Measurements from ENCODE around the gene PYGM. TPM values are rescaled to one million over a fixed set of nuclear protein-coding genes. Genes with fewer than 3 reads are reported as not detected.

The PYGM gene
- total RNA-seq, 1 experiment from 2014 or later, result 0.45 TPM

DNA sequence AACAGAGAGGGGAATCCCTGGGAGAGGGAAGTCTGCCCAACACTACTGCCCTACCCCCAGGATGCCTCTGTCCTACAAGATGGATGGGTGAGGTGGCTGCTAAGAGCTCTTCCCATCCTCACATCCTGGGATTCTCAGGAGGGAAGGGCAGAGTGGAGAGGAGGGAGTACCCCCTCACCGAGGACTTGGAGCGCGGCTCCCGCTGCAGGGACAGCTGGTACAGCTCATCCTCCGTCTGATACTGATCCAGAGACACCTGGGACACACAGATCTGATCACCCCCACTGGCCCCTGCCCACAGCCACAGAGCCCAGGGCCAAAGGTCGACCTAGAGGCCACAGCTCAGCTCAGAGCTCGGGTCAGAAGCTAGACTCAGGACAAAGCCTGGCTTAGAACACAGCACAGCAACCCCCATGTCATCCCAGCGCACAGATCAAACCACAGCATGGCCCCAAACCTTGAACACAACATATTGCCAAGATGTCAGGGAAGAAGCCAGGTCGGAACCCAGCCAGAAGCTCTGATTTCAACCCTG lies 24.0 kb downstream of the PYGM start:
- Histone ChIP-seq H3K4me1 (replicated peaks) (peaks cover 8% of the 10 kb centered on the region), H3K27me3 (replicated peaks) (peaks cover 10% of the 10 kb centered on the region), H3K27ac (no peak overlapping the region), H3K36me3 (no peaks in the 10 kb centered on the region), H3K4me3 (no peak overlapping the region), H3K9me3 (replicated peaks) (peaks cover 5% of the 10 kb centered on the region; the same call in 1 of the 2 replicates)
- DNase-seq (ENCODE audit: low read depth in 1 of 2, low spot score in 2 of 2), result no peak

DNA sequence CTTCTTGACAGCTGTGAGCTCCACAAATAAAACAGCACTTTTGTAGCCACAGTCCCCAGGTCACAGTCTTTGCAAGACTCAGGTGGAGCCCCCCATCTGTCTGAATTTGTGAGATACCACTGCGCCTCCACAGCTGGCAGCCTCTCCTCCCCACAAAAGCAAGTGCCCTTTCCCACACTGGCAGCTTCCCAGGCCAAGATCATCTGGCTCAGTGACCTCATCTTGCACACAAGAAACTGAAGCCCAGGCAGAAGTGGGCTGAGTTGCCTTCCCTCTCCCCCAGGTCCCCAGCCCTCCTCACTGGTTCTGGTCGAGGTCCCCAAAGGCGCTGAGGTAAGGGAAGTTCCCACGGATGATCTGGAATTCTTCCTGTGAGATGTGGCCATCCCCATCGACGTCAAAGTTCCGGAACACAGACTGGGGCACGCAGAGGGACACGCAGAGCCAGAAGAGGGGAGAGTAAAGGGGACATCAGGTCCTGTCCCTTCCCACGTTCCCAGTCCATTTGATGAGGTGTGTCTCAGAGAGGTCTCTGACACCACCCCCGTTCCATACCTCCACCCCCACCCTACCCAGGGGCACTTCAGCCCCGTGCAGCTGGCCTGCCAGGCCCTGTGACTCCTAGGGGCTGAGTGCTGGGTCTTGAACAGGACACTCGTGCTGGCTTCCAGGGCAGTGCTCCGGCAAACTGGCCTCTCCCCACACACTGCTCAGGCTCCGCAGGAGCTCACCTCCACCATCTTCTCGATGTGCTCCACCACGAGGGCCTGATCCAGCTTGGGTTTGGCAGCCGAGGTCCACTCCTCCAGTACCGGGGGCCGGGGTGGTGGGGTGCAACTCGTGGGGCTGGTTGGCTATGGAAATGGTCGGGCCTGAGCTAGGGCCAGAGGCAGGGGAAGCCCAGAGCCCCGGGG lies 24.7 kb downstream of the PYGM start:
- Histone ChIP-seq H3K36me3 (no peaks in the 10 kb centered on the region), H3K9me3 (replicated peaks) (peaks cover 5% of the 10 kb centered on the region; the same call in 1 of the 2 replicates), H3K4me1 (replicated peaks) (peaks cover 8% of the 10 kb centered on the region), H3K27me3 (replicated peaks) (peaks cover 15% of the 10 kb centered on the region), H3K4me3 (no peak overlapping the region), H3K27ac (no peak overlapping the region)
- no peak for DNase-seq (ENCODE audit: low read depth in 1 of 2, low spot score in 2 of 2)

DNA sequence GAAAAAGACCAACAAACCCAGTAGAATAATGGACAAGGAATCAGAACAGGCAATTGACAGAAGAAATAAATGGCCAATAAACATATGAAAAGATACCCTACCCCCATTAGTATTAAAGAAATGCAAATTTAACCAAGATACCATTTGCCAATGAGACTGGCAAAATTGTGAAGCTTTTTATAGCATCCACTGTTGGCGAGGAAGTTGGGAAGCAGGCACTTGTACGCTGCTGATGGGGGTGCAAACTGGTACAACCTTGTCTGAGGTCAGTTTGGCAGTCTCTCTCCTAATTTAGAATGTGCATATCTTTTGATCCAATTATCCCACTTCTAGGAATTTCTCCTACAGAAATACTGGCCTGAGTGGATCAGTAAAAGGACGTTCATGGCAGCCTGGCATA lies 28.2 kb downstream of the PYGM start:
- no peak overlapping the region for H3K4me3 ChIP-seq
- DNase-seq (ENCODE audit: low read depth in 1 of 2, low spot score in 2 of 2), result no peak
- H3K4me1 ChIP-seq (replicated peaks), result no peaks in the 10 kb centered on the region
- H3K36me3 ChIP-seq, result no peaks in the 10 kb centered on the region
- peaks cover 5% of the 10 kb centered on the region; the same call in 1 of the 2 replicates for H3K9me3 ChIP-seq (replicated peaks)
- H3K27ac ChIP-seq, result no peak overlapping the region
- peaks cover 22% of the 10 kb centered on the region for H3K27me3 ChIP-seq (replicated peaks)

DNA sequence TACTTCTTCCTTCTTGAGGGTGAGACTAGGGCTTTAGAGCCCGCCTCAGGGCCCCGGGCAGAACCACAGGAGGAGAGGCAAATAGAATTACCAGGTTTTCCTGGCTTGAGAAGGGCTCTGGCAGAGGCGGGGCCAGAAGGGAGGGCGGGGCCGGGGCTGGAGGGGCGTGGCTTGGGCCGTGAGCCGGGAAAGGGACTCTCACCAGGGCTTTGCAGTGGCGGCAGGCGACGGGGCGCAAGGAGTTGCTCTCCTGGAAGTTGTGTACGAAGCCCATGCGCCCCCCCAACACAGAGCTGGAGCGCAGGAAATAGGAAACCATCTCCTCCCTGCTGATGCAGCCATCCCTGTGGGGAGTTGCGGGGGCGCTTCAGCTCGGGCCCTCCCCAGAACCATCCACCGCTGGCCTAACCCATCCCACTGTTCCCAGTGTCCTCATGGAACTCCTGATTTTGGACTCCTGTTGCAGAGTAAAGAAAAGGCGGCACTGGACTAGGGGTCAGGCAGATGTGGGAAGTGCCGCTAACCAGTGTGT lies 29.9 kb downstream of the PYGM start:
- Histone ChIP-seq H3K9me3 (replicated peaks) (peaks cover 5% of the 10 kb centered on the region; the same call in 1 of the 2 replicates), H3K4me1 (replicated peaks) (no peaks in the 10 kb centered on the region), H3K27me3 (replicated peaks) (peaks cover 36% of the 10 kb centered on the region), H3K4me3 (no peak overlapping the region), H3K36me3 (no peaks in the 10 kb centered on the region), H3K27ac (no peak overlapping the region)
- DNase-seq (ENCODE audit: low read depth in 1 of 2, low spot score in 2 of 2), result no peak

DNA sequence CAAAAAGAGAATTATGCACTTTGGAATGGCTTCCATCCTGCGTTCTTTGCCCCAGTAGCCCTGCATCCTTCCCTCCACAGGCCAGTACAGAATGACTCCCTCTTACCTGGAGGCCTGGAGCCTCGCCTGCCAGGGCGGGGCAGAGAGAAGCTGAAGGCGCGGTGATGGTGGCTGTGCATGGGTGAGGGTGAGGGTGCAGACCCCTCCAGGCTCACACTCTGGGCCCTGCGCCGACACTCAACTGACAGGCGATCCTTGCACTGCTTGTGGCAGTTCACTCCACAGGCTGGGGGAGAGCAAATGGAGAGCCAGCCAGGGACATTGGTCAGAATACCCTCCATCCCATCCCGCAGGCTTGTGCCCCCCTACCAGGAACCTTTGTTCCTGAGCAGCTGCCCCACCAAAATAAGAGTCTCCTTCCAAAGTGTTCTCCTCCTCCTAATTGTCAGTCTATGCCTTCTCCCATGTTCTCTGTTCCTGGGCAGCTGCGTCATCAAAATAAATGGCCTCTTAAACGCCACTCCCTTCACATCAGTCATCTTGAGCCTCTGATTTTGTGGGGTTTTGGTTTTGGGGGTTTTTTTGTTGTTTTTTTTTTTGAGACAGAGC lies 30.9 kb downstream of the PYGM start:
- no peak for DNase-seq (ENCODE audit: low read depth in 1 of 2, low spot score in 2 of 2)
- H3K4me1 ChIP-seq (replicated peaks), result peaks cover under 1% of the 10 kb centered on the region
- H3K9me3 ChIP-seq (replicated peaks), result peaks cover 5% of the 10 kb centered on the region; the same call in 1 of the 2 replicates
- H3K4me3 ChIP-seq, result no peak overlapping the region
- H3K36me3 ChIP-seq, result no peaks in the 10 kb centered on the region
- no peak overlapping the region for H3K27ac ChIP-seq
- H3K27me3 ChIP-seq (replicated peaks), result peaks cover 41% of the 10 kb centered on the region

DNA sequence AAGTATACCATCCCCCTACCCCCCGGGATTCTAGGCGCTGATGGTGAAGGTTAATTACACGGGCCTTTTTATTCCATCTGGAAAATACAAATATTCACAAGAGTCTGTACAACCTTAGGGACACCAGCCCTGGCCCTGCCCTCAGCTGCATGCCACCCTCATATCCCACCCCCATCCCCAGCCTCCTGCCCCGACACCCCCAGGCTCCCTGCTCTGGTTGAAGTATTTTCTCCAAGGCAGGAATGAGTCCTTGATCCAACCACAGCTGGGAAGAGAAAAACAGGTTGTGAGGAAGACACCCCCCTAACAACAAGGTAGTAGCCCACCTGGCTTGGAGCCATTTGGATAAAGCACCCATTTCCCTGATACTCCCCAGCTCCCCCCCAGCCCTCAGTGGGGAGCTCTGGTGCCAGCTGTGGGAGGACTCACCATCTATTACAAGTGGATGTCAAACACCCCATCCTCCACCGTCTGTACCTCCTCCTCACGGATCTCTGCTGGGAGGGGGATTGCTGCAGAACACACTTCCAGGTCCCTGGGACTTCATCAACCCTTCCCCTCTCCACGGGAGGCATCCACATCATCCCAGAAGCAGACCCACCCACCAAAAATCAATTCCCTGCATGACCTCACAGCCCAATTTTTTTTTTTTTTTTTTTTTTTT lies 32.8 kb downstream of the PYGM start:
- no peaks in the 10 kb centered on the region for H3K36me3 ChIP-seq
- peaks cover 50% of the 10 kb centered on the region for H3K27me3 ChIP-seq (replicated peaks)
- H3K4me1 ChIP-seq (replicated peaks), result peaks cover 9% of the 10 kb centered on the region
- peaks cover 5% of the 10 kb centered on the region; the same call in 1 of the 2 replicates for H3K9me3 ChIP-seq (replicated peaks)
- no peak overlapping the region for H3K4me3 ChIP-seq
- no peak overlapping the region for H3K27ac ChIP-seq
- DNase-seq (ENCODE audit: low read depth in 1 of 2, low spot score in 2 of 2), result no peak

DNA sequence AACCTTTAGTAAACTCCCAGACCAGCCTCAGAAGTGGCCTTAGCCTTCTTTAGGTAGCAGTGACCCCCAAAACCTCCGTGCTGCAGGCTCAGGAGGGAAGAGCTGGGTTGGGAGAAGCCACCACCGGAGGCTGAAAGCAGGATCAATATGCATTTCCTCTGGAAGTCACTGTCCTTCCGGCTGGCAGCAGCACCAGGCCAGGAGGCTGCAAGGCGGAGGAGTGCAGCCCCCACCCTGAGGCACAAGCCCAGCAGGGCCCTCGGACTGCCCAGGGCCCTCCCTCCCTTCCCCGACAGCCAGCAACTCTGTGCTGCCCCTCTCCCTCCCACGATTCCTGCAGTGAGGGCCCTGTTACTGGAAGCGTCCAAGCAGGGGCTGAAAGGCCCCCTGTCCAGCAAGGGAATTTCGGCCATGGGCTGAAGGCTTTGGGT lies 33.5 kb downstream of the PYGM start:
- Histone ChIP-seq H3K4me3 (no peak overlapping the region), H3K9me3 (replicated peaks) (no peaks in the 10 kb centered on the region), H3K36me3 (no peaks in the 10 kb centered on the region), H3K27ac (no peak overlapping the region), H3K4me1 (replicated peaks) (peaks cover 9% of the 10 kb centered on the region), H3K27me3 (replicated peaks) (peaks cover 50% of the 10 kb centered on the region)
- no peak for DNase-seq (ENCODE audit: low read depth in 1 of 2, low spot score in 2 of 2)

DNA sequence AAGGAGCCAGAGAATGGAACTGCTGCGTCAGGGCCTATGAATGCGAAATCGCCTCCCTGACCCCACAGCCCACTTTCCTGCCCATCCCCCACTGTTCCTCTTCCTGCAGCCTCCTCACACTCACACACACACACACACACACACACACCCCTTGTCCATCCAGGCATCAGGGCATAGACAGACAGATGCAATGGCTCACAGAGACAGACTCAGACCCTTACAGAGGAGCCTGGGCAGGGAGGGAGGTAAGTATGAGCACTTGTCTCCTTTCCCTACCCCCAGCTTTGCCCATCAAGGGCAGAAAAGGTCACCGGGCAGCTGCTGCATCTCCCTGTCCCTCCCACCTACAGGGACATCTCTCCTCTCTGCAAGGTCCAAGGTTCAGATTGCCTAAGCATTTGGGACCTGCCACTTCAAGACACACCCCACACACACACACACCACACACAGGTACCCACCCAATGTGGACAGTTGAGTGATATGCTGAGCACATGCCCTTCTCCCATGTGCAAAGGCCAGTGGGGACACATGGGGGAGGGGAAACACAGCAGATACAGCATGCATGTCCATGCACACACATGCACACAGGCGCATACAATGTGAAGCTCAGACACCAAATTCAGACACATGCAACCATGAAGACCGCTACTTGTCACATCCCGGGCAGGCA lies 34.8 kb downstream of the PYGM start:
- DNase-seq (ENCODE audit: low read depth in 1 of 2, low spot score in 2 of 2), result peak in 1 of 2 experiments; percentile 54
- Histone ChIP-seq H3K27ac (no peak overlapping the region), H3K9me3 (replicated peaks) (no peaks in the 10 kb centered on the region), H3K27me3 (replicated peaks) (peaks cover 55% of the 10 kb centered on the region), H3K36me3 (no peaks in the 10 kb centered on the region), H3K4me3 (no peak overlapping the region), H3K4me1 (replicated peaks) (peaks cover 9% of the 10 kb centered on the region)

DNA sequence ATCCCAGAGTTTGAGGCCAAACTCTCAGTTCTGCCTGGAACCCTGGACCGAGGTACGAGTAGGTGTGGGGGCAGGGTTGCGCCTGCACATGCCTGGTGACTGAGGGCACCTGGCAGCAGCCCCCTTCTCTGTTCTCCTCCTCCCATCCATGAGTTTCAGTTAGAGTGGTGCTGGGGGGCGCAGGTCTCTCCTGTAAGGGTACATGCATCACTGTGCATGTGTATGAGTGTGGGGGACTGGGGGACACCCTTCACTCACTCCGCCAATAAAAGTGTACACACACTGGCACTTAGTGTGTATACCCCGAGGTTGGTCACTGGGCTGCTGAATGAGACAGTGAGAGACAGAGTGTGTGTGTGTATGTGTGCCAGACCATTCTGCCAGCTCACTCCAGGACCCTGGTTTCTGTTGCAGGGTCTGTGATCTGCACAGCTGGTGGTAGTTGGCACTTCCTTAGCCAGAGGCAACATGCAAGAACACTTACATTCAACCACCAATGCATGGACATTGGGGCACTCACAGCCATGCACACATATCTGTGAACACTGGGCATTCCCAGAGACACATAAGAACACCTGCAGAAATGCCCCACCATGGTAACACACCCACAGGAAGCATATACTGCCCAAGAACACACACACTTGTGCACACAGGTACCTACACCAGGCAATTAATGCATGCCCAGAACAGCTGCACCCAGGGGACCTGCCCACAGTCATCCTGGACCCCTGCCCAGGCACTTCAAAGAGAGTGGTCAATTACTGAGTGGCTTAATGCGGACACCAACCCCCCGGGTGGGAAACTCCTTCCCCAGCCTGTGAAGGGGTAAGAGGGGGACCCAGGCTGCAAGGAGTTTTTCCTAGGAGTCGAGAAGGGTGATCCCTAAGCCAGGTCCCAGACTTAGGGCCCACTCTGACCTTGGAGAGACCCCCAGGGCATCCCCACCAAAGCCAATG lies 35.6 kb downstream of the PYGM start:
- peaks cover 9% of the 10 kb centered on the region for H3K4me1 ChIP-seq (replicated peaks)
- H3K27me3 ChIP-seq (replicated peaks), result peaks cover 63% of the 10 kb centered on the region
- H3K27ac ChIP-seq, result no peak overlapping the region
- H3K9me3 ChIP-seq (replicated peaks), result no peaks in the 10 kb centered on the region
- H3K36me3 ChIP-seq, result no peaks in the 10 kb centered on the region
- no peak for DNase-seq (ENCODE audit: low read depth in 1 of 2, low spot score in 2 of 2)
- H3K4me3 ChIP-seq, result no peak overlapping the region

DNA sequence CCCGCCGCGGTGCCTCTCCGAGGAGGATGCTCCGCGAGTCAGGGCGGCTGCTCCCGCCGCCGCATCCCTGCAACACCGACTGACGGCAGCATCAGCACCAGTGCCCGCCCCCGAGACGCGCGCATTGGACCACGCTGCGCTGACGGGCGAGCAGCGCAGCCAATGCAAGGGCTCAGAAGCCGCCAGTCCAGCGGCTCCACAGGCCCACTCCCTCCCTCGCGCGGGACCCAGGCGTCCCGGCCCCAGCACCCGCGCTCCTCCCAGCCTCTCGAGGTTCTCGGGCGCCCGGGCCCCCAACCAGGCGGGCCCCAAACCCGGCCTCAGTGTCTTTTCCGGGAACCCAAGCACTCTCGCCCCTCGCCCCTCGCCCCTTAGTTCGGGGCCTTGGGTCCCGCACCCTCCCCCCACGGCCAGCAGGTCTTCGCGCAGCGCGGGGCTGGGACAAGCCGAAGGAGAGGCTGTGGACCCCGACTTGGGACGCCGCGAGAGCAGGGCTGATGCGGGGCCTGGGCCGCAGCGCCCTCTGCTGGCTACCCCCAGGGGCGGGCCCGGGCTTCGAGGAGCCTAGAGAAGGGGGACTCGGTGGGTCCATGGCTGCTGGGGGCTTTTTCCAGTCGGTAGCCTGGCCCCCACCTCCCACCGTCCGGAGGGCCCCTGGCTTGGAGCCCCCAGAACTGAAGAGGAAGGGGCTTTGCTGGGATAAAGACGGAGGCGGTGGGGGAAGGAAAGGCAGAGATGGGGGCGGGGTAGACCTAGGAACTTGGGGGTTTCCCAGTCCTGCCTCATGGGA lies 36.5 kb downstream of the PYGM start, which contains the start of gene NRXN2:
TSS of gene NRXN2 (minus strand) at position 81 of the 790 bp plus-strand sequence. CDS start 9,498 bp downstream, outside the sequence.
- H3K4me1 ChIP-seq (replicated peaks), result peaks cover 9% of the 10 kb centered on the region
- H3K9me3 ChIP-seq (replicated peaks), result no peaks in the 10 kb centered on the region
- no peak within 1 kb of the TSS for H3K27ac ChIP-seq
- no peaks in the 10 kb centered on the region for H3K36me3 ChIP-seq
- H3K27me3 ChIP-seq (replicated peaks), result peaks cover 72% of the 10 kb centered on the region
- DNase-seq (ENCODE audit: low read depth in 1 of 2, low spot score in 2 of 2), result peak; percentile 74 to 89
- peak within 1 kb of the TSS; percentile 44 for H3K4me3 ChIP-seq

DNA sequence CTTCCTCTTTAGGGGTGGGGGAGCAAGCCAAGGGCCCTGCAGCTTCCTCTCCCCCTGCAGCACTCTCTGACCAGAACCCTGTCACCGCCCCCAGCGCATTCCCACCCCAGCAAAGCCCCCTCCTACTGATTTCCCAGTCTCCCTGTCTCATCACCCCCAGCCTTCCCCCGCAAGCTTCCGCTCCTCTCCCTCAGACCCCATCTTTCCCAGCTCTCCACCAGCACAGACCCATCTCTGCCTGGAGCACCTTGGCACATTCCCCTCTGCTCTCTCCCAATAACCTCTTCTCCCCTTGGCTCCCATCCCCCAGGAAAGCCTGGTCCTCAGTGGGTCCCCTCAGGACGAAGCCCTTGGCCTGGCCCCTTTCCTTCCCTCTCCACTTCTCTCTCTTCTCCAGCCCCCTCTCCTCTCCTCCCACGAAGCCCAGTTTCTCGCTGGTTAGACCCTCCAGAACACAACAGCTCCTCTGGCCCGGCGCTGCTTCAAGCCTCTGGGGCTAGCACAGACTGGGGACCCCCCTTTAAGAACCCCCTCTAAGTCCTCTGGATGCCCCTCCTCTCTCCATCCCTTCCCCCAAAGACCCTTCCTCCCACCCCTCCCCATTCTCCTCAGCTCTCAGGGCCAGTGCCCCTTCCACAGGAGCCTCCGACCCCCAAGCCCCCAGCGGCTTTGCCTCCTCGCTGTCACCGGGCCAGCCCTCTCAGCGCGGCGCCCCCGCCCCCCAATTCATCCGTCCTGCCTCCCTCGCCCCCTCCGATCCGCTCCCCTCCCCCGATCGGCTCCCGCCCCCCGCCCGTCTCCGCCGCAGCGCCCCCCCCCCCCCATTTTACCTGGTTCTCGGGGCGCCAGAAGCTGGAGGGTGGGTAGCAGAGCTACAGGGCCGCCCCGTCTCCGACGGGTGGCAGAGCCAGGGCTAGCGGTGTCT lies 37.4 kb downstream of the PYGM start:
- Histone ChIP-seq H3K9me3 (replicated peaks) (no peaks in the 10 kb centered on the region), H3K27me3 (replicated peaks) (peaks cover 74% of the 10 kb centered on the region), H3K4me3 (no peak overlapping the region), H3K27ac (no peak overlapping the region), H3K36me3 (no peaks in the 10 kb centered on the region), H3K4me1 (replicated peaks) (peaks cover 9% of the 10 kb centered on the region)
- peak in 1 of 2 experiments; percentile 52 for DNase-seq (ENCODE audit: low read depth in 1 of 2, low spot score in 2 of 2)

Measured in SJSA1 (cell line).